GM18508 (cell line): ENCODE results near the gene CELA3B.
"Not testable (repeated sequence)": the region's sequence is repeated elsewhere in the genome, so short reads cannot be mapped to it uniquely, and the experiment has no call there.

ENCODE experiments used
- ATAC-seq: cut with Tn5 transposase; IDR thresholded peaks from one replicate; pipeline ENCODE4 v1.9.1; 2021; ENCODE audit warnings: moderate number of reproducible peaks; ENCODE audit not compliant: insufficient read depth, unreplicated experiment

CELA3B gene

GRCh38 chr1:21976703-21977239, at the start of gene CELA3B:
Gene CELA3B (plus strand): TSS chr1:21977022. CDS start chr1:21977040, 18 bp downstream.
- ATAC-seq, result not testable (repeated sequence)

- ATAC-seq, result no peak
Observed at GRCh38 chr1:21927533-21928237, 49.1 kb upstream of the CELA3B start.

GRCh38 chr1:21930080-21930571, 46.7 kb upstream of the CELA3B start:
- ATAC-seq, result no peak

GRCh38 chr1:21930629-21931170, 46.1 kb upstream of the CELA3B start:
- ATAC-seq, result no peak

- ATAC-seq, result no peak
Observed at GRCh38 chr1:21931171-21932093, 45.4 kb upstream of the CELA3B start.

- no peak for ATAC-seq
Observed at GRCh38 chr1:21932127-21932526, 44.7 kb upstream of the CELA3B start.

GRCh38 chr1:21933397-21934248, 43.2 kb upstream of the CELA3B start:
- ATAC-seq, result no peak

GRCh38 chr1:21935393-21935804, 41.4 kb upstream of the CELA3B start:
- ATAC-seq, result no peak

- ATAC-seq, result no peak
Observed at GRCh38 chr1:21935891-21936365, 40.9 kb upstream of the CELA3B start.

- ATAC-seq, result no peak
Observed at GRCh38 chr1:21936366-21937031, 40.3 kb upstream of the CELA3B start.

- no peak for ATAC-seq
Observed at GRCh38 chr1:21937034-21937371, 39.8 kb upstream of the CELA3B start, which contains the start of gene HSPG2. Gene HSPG2 (minus strand): TSS chr1:21937310. CDS start chr1:21937217, 93 bp downstream.

GRCh38 chr1:21937372-21938121, 39.3 kb upstream of the CELA3B start:
- ATAC-seq, result no peak

- no peak for ATAC-seq
Observed at GRCh38 chr1:21938732-21939538, 37.9 kb upstream of the CELA3B start.

- ATAC-seq, result no peak
Observed at GRCh38 chr1:21939650-21940374, 37.0 kb upstream of the CELA3B start.

GRCh38 chr1:21940492-21940891, 36.3 kb upstream of the CELA3B start:
- ATAC-seq, result no peak

- no peak for ATAC-seq
Observed at GRCh38 chr1:21941370-21941769, 35.5 kb upstream of the CELA3B start.

GRCh38 chr1:21942464-21942863, 34.4 kb upstream of the CELA3B start:
- ATAC-seq, result no peak
